SU-DHL-6 (cell line): ENCODE results near the gene GYPC.

Experiments used
- H2AFZ ChIP-seq: fragments of 200-600 bp; sonication (generic); 2 replicates; pipeline ENCODE4 v1.6.1; 2014; ENCODE audit warnings: low read depth, mild to moderate bottlenecking, moderate library complexity, mixed read lengths, antibody characterized with exemption, low read length; ENCODE audit not compliant: severe bottlenecking
- H3F3A ChIP-seq: fragments of 200-600 bp; shearing (Covaris generic); 2 replicates; pipeline ENCODE4 v1.6.0; 2016; ENCODE audit warnings: antibody characterized with exemption, mild to moderate bottlenecking; ENCODE audit not compliant: insufficient read depth
- H3K27ac ChIP-seq: fragments of 200-600 bp; sonication (generic); 2 replicates; pipeline ENCODE4 v1.5.1; 2016; ENCODE audit warnings: low read depth, mild to moderate bottlenecking, low read length, moderate library complexity, mixed read lengths
- H3K27me3 ChIP-seq: fragments of 200-600 bp; sonication (generic), shearing (Covaris generic); 2 replicates; pipeline ENCODE4 v1.6.0; 2014; ENCODE audit warnings: mild to moderate bottlenecking, low read length
- H3K36me3 ChIP-seq: fragments of 200-600 bp; sonication (generic); 2 replicates; pipeline ENCODE4 v1.6.1; 2014; ENCODE audit warnings: mild to moderate bottlenecking, low read length, mixed read lengths
- H3K4me2 ChIP-seq: fragments of 300-600, 200-600 bp; shearing (Covaris generic), sonication (generic); 2 replicates; pipeline ENCODE4 v1.6.0; 2014; ENCODE audit warnings: low read length, low read depth, mild to moderate bottlenecking; ENCODE audit not compliant: poor library complexity, severe bottlenecking
- H3K4me3 ChIP-seq: fragments of 200-600 bp; sonication (generic); 2 replicates; pipeline ENCODE4 v1.5.1; 2014; ENCODE audit warnings: antibody characterized with exemption, low read length, mild to moderate bottlenecking, mixed read lengths; ENCODE audit not compliant: insufficient read depth, poor library complexity, severe bottlenecking
- H3K79me2 ChIP-seq: fragments of 200-600 bp; sonication (generic); 2 replicates; pipeline ENCODE4 v1.6.1; 2014; ENCODE audit warnings: mild to moderate bottlenecking, low read length, moderate library complexity; ENCODE audit not compliant: insufficient read depth
- H3K9ac ChIP-seq: fragments of 200-600 bp; sonication (generic); 2 replicates; pipeline ENCODE4 v1.7.0; 2014; ENCODE audit warnings: mild to moderate bottlenecking, low read length
- H3K9me2 ChIP-seq: fragments of 200-600 bp; sonication (generic); replicated peaks from 2 replicates; pipeline ENCODE4 v1.6.1; 2014; ENCODE audit warnings: low read length; ENCODE audit not compliant: insufficient read depth
- H3K9me3 ChIP-seq: fragments of 200-600 bp; sonication (generic); 2 replicates; pipeline ENCODE4 v1.6.1; 2014; ENCODE audit warnings: low read length, mixed read lengths; ENCODE audit not compliant: insufficient read depth
- H4K20me1 ChIP-seq: fragments of 200-600 bp; sonication (generic); 2 replicates; pipeline ENCODE4 v1.6.1; 2014; ENCODE audit warnings: low read depth, mild to moderate bottlenecking, antibody characterized with exemption, low read length, moderate library complexity, mixed read lengths
- CTCF ChIP-seq: fragments of 200-600 bp; sonication (generic); IDR thresholded peaks from one replicate; pipeline ENCODE4 v1.5.1; 2017; ENCODE audit warnings: antibody characterized with exemption, mild to moderate bottlenecking, low read length, moderate library complexity; ENCODE audit not compliant: insufficient read depth, poor library complexity, severe bottlenecking
- EZH2phosphoT487 ChIP-seq: fragments of 200-600 bp; sonication (generic), shearing (Covaris generic); conservative IDR thresholded peaks from 2 replicates; pipeline ENCODE4 v1.6.1; 2018; ENCODE audit warnings: mild to moderate bottlenecking, antibody characterized with exemption, low read length, moderate library complexity, mixed read lengths

Gene GYPC

GRCh38 chr2:126681505-126681904 is 25.5 kb downstream of the GYPC start:
- no peak for TF ChIP-seq CTCF
- no peak for TF ChIP-seq EZH2phosphoT487
- Histone ChIP-seq H3K36me3 (no peaks in the 10 kb centered on the region), H4K20me1 (no peaks in the 10 kb centered on the region), H3F3A (no peaks in the 10 kb centered on the region), H3K4me2 (no peak overlapping the region), H3K27ac (no peak overlapping the region), H3K9me3 (no peaks in the 10 kb centered on the region), H3K4me3 (no peak overlapping the region), H3K9me2 (no peaks in the 10 kb centered on the region), H3K79me2 (no peaks in the 10 kb centered on the region), H3K27me3 (no peaks in the 10 kb centered on the region), H2AFZ (no peak overlapping the region), H3K9ac (no peak overlapping the region)

GRCh38 chr2:126685629-126686028 is 29.7 kb downstream of the GYPC start:
- Histone ChIP-seq H3K4me3 (no peak overlapping the region), H3K4me2 (no peak overlapping the region), H3F3A (no peaks in the 10 kb centered on the region), H4K20me1 (no peaks in the 10 kb centered on the region), H3K27ac (no peak overlapping the region), H3K9me2 (no peaks in the 10 kb centered on the region), H3K9ac (no peak overlapping the region), H3K36me3 (no peaks in the 10 kb centered on the region), H3K79me2 (no peaks in the 10 kb centered on the region), H2AFZ (no peak overlapping the region), H3K27me3 (no peaks in the 10 kb centered on the region), H3K9me3 (no peaks in the 10 kb centered on the region)
- TF ChIP-seq EZH2phosphoT487: no peak
- TF ChIP-seq CTCF: no peak

GRCh38 chr2:126686286-126686685 is 30.3 kb downstream of the GYPC start:
- no peaks in the 10 kb centered on the region for H3K9me2 ChIP-seq
- TF ChIP-seq CTCF (no peak), EZH2phosphoT487 (no peak)
- H3K27ac ChIP-seq: no peak overlapping the region
- H3K4me3 ChIP-seq: no peak overlapping the region
- H4K20me1 ChIP-seq: no peaks in the 10 kb centered on the region
- H2AFZ ChIP-seq: no peak overlapping the region
- H3K4me2 ChIP-seq: no peak overlapping the region
- H3K36me3 ChIP-seq: no peaks in the 10 kb centered on the region
- no peaks in the 10 kb centered on the region for H3K9me3 ChIP-seq
- H3K27me3 ChIP-seq: no peaks in the 10 kb centered on the region
- no peaks in the 10 kb centered on the region for H3K79me2 ChIP-seq
- H3K9ac ChIP-seq: no peak overlapping the region
- H3F3A ChIP-seq: no peaks in the 10 kb centered on the region
